HG03045 (cell line): ENCODE results near the gene SUV39H1.
"Not testable (repeated sequence)": the region's sequence is repeated elsewhere in the genome, so short reads cannot be mapped to it uniquely, and the experiment has no call there.

Source experiments
- ATAC-seq: cut with Tn5 transposase; IDR thresholded peaks from one replicate; pipeline ENCODE4 v1.9.1; 2021; ENCODE audit warnings: mild to moderate bottlenecking, moderate library complexity; ENCODE audit not compliant: unreplicated experiment

The SUV39H1 gene

DNA sequence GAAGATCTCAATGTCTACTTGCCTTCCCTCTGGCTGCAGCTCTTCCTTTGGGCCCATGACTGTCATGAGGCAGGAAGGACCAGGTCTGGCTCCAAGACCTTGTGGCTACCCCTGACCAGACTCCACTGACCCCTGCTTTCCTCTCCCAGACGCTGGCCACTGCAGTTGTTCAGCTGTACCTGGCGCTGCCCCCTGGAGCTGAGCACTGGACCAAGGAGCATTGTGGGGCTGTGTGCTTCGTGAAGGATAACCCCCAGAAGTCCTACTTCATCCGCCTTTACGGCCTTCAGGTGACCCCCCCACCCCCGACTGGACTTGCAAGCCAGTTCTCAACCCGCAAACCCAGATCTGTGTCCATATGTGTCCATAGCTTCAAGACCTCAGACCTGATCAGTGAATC lies 12.4 kb upstream of the SUV39H1 start:
- ATAC-seq: no peak

DNA sequence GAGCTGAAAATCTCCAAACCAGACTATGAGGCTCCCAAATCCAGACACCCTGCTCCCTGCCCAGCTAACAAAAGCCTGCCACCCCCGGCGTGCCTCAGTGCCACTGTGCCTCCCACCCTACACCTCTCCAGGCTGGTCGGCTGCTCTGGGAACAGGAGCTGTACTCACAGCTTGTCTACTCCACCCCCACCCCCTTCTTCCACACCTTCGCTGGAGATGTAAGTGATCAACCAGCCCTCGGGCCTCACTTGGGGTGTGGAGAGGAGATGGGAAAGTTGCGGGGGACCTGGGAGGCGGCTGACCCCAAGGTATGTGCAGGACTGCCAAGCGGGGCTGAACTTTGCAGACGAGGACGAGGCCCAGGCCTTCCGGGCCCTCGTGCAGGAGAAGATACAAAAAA lies 11.1 kb upstream of the SUV39H1 start:
- ATAC-seq: no peak

DNA sequence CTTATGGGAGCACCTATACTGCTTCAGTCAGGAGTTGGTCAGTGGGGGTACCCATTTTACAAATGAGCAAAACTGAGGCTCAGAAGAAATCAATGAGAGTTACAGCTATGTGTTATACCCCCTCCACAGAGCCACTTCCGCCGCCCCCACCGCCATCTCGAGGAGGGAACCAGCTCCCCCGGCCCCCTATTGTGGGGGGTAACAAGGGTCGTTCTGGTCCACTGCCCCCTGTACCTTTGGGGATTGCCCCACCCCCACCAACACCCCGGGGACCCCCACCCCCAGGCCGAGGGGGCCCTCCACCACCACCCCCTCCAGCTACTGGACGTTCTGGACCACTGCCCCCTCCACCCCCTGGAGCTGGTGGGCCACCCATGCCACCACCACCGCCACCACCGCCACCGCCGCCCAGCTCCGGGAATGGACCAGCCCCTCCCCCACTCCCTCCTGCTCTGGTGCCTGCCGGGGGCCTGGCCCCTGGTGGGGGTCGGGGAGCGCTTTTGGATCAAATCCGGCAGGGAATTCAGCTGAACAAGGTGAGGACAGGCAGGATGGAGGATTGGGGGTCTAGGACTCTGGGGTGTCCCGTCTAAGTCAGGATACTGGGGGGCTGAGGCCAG lies 7.9 kb upstream of the SUV39H1 start:
- ATAC-seq: no peak

DNA sequence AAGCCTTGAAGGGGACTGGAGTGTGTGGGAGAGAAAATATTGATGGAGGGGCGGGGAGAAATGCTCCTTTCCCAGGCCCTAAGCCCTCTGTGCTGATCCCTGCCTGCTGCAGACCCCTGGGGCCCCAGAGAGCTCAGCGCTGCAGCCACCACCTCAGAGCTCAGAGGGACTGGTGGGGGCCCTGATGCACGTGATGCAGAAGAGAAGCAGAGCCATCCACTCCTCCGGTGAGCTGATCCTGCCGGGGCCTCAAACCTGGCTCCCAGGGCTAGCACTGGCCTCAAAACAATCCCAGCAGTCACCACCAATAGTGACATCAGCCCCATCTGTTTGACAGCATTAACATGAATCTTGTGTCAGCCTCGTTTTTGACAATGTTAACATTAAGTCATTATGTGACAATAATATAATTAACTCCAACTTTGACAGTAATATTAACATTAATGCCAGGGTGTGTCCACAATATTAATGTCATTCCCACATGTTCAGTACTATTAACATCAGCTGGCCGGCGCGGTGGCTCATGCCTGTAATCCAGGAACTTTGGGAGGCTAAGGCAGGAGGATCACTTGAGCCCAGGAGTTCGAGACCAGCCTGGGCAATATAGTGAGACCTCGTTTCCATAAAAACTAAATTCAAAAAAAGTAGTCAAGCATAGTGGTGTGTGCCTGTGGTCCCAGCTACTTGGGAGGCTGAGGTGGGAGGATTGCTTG lies 7.2 kb upstream of the SUV39H1 start:
- ATAC-seq: no peak

DNA sequence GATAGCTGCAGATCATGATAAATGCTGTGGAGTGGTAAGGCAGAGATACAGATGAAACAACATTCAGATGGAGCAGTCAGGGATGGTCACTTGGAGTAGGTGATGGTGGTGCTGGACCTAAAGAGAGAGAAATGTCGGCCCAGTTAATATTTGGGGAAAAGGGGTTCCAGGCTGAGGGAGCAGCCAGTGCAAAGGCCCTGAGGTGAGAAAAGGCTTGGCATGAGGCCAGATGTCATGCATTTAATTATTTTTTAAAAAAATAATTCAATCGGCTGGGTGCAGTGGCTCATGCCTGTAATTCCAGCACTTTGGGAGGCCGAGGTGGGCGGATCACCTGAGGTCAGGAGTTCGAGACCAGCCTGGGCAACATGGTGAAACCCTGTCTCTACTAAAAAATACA lies 4.8 kb upstream of the SUV39H1 start:
- ATAC-seq: not testable (repeated sequence)

DNA sequence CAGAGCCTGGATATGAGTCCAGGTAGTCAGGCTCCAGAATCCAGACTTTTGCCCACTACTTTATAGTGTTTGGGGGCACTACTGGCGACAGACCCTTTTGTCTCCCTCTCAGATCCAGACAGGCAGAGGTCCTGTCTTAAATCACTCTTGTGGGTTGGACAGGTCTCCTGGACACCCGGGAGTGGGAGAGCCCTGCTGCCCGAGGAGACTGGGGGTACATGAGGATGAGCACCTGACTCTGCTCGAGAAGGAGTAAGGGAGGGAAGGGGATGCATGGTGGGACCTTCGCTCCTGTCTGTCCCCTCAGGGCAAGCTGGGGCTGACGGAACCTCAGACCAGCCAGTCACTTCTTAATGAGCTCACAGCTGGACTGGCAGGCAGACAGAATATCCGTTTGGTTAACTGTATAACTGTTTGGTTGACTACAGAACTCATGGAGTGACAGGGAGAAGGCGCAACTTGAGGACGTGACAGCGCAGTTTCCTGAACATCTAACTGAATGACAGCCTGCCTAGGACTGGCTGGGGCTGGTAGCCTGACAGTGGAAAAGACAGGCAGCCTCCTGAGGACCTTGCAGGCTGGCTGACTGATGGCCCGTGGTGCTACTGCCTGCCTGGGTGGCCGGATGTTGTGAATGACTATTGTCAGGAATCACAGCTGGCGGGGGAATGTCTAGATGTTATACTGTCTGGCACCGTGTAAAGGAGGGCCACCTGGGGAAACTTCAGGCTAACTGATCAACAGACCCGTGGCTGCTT lies 1.6 kb upstream of the SUV39H1 start:
- no peak for ATAC-seq

DNA sequence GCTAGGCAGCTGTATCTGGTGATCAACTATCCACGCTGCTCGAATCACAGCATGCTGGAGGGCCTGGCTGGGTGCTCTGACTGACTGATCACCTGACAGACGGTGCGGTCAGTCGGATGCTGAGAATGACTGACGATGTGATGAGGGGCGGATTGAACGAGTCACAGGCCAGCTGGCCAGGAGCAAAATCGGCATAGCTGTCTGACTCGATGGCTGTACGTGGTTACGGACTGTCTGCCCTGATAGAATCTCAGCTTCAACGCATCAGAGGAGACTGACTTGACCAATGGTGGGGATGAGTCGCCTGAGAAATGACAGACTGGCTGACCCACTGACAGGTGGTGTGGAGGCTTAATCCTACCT lies 1.0 kb upstream of the SUV39H1 start:
- no peak for ATAC-seq

DNA sequence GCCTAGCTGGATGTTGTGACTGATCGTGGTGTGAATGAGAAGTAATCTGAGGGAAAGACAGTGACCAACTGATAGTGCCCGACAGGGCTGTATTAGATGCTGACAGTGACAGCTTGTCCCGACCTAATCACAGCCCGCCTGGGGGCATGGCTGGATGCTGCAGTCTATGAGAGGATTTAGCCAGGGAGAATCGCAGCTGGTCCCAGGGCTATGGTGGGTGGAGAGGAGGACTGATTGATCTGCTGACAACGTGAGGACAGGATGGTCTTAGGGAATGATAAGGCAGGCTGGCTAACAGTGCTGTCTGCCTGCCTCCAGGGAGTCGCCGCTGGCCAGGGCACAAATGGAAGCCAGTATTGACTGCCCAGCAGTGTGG lies 621 bp upstream of the SUV39H1 start:
- ATAC-seq: peak; percentile 7

DNA sequence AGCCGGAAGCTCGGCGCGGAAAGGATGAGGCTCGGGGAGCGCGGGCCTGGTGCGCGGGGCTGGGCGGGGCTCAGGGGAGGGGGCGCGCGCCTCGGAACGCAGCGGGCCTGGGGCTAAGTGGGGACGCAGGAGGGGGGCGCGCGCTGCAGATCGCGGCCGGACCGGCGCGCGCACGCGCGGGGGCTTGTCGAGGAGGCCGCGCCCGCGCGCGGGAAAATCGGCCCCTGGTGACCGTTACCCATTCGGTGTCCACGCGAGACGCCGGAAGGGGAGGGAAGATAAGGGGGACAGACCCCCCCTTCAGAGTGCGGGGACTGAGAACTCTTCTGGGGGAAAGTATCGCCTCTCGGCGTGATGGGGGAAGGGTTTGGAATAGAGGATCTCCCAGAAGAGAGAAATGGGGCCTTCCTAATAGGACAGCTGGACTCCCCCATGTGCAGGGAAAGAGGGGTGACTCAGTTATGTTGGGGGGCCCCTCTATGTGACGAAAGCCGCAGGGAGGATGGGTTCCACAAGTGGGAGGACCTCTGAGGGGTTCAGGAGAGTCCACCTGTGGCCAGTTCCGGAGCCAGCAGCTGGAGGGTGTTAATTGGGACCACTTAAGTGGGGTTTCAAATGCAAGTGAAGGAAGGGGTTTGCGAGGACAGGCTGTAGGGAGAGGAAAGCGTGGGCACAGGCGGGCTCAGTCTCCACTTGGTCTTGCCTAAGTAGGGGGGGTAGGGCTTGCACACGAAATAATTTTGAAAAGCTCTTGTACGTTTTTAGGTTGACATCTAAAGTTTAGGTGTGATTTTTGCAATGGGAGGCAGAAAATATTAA lies 584 bp downstream of the SUV39H1 start:
- ATAC-seq: peak; percentile 27

DNA sequence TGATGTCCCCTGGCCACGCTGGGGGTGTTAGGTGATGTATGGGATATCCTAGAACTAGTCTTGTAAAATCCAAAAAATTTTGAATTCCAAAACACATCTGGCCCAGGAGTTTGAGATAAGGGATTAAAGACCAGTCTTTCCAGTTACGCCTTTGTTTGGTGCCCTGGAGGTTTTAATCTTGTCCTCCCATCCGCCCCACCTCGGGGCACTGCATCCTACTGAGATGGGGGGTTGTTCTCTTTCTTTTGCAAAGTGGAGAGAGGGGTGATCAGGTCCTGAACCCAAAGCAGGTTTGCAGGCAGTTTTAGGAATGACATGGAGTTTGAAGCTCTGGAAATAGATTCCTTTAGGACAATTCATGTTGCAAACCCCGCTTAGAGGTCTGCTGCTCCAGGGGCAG lies 1.8 kb downstream of the SUV39H1 start:
- ATAC-seq: no peak

DNA sequence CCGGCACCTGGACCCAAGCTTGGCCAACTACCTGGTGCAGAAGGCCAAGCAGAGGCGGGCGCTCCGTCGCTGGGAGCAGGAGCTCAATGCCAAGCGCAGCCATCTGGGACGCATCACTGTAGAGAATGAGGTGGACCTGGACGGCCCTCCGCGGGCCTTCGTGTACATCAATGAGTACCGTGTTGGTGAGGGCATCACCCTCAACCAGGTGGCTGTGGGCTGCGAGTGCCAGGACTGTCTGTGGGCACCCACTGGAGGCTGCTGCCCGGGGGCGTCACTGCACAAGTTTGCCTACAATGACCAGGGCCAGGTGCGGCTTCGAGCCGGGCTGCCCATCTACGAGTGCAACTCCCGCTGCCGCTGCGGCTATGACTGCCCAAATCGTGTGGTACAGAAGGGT lies 3.7 kb downstream of the SUV39H1 start:
- no peak for ATAC-seq

DNA sequence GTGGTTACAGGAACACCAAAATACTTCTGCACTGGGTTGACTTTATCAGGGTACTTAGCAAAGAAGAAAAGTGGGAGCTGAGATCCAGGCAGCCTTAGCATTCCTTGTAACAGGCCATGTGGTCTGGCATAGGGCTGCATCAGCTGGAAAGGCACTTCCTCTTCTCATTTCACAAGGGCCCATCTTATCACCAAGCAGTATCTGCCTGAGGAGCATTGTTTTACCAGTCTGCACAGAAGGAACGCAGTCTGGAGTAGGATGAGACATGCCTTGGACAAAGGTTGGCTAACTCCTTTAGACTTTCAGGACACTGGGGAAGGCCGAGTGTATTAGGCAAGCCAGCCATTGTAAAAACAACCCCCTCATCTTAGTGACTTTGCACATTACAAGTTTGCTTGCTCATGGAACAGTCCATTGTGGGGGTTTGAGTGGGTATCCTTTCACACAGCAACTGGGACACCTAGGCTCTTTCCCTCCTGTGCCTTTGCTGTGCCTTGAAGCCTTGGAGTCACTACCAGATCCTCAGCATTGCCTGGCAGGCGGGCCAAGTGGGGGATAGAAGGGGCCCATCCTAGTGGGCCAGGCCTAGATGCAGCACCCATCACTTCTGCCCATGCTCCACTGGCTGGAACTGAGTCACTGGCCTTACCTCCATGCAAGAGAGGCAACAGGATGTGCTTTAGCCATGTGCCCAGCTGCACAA lies 4.6 kb downstream of the SUV39H1 start:
- no peak for ATAC-seq

DNA sequence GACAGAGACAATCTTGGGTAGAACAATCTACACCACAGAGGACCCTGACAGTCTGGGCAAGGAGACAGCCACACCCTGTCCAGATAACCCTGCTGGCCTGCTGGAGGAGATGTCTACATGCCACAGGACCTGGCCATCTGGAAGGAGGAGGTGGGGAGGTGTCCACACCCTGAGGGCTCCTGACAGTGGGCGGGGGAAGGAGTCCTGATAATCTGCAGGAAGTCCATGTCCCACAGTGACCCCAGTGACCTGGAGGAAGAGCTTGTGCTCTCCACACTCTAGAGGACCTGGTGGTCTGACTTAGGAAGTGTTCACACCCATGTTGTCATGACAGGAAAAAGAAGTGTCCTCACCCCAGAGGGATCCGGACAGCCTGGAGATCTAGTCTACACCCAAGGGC lies 5.5 kb downstream of the SUV39H1 start:
- no peak for ATAC-seq

DNA sequence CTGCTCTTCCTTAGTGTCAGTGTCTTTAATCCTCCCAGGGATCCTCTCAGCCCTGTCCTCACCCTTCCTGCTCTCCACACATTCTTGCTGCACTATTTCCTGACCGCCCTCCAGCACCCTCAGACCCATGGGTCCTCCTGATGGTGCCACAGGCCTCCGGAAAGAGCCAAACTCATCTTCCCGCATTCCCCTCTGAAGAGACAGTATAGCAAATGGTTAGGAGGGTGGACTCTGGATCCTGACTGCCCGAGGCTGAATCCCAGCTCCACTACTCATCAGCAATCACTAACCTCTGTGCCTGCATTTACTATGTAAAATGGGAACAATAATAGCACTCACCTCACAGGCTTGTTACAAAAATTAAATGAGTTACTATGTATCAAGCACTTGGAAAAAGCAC lies 6.2 kb downstream of the SUV39H1 start:
- ATAC-seq: no peak

DNA sequence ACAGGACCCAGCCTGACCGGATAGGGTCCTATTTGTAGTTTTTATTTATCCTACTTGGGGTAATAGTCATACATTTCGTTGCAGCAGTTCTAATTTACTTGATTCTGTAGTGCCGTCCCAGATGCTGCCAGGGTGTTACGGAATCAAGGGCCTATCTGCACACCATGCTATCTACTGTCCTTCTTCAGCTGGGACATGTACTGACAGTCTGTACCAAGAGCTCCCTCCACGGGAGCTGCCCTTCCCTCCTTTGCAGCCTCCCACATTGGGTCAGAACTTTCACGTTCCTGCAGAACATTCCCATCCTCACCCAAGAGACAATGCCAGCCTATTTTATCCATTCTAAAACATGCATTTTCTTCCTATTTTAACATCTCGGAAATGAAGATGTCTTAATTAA lies 6.7 kb downstream of the SUV39H1 start:
- no peak for ATAC-seq

DNA sequence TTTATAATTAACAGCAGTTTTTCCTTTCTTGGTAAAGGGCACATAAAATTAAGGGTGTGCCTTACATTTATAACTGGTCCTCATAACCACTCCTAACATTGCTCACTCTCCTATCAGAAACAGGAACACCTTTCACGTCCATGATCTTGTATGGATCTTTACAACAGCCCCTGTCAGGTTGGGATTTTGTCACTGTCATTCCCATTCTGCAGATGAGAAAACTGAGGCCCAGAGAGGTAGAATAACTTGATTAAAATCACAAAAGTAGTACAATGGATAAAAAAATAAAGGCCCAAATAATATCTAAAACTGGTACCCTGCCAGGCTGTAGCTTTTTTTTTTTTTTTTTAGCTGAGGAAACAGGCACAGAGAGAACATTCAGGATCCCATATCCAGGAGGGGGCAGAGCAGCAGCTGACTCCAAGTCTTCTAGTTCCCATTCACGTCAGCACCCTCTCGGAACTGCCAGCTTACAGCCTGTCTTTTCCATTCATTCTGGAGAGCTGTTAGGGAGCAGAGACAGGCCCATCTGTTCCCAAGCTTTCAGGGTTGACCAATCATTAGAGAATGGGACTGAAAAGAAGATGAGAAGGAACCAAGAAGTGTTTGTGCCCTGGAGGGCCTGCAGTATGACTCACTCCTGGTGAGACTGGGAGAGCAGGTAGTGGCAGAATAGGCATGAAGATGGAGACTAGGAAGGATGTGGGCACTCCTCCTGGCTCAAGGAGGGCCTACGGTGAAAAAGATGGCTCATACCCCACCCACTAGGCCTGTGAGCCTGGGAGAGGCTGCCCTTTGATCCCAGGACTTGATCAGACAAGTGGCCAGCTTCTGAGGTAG lies 7.3 kb downstream of the SUV39H1 start:
- no peak for ATAC-seq

DNA sequence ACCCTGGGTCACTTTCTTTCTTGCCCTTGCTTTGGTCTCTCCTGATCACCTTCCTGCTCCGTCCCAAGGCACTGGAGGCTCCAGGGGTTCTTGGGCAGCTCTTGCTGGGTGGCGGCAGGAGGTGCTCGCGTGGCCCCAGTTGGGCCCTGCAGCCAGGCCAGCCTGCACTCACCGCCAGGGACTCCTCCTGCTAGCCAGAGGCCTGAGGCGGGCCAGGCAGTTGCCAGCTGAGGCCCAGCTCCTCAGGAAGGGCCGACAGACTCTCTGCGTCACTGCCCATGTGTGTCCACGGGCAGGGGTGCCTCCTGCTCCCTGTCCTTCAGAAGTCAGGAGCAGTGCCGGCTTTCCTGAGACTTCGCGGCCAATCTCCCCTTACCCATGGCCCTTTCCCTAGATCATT lies 9.3 kb downstream of the SUV39H1 start:
- ATAC-seq: no peak

DNA sequence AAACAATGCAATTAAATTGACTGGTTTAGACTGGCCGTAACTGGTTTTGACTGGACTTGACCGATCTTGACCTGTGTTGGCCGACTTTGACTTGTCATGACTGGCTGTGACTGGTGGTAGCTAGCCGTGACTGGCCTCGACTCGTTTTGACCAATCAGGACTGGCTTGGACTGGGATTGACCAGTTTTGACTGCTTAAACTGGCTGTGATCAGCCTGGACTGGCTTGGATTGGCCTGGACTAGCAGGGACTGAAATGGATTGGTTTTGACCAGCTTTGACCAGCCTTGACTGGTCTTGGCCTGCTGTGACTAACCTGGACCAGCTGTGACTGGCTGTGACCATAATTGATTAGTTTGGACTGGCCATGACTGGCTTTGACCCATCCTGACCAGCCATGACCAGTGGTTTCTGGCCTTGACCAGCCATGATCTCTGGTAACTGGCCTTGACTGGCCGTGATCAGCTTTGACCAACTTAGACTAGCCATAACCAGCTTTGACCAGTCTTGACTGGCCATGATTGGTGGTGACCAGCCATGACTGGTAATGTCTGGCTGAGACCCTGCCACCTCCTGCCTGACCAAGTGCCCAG lies 13.1 kb downstream of the SUV39H1 start:
- ATAC-seq: no peak

DNA sequence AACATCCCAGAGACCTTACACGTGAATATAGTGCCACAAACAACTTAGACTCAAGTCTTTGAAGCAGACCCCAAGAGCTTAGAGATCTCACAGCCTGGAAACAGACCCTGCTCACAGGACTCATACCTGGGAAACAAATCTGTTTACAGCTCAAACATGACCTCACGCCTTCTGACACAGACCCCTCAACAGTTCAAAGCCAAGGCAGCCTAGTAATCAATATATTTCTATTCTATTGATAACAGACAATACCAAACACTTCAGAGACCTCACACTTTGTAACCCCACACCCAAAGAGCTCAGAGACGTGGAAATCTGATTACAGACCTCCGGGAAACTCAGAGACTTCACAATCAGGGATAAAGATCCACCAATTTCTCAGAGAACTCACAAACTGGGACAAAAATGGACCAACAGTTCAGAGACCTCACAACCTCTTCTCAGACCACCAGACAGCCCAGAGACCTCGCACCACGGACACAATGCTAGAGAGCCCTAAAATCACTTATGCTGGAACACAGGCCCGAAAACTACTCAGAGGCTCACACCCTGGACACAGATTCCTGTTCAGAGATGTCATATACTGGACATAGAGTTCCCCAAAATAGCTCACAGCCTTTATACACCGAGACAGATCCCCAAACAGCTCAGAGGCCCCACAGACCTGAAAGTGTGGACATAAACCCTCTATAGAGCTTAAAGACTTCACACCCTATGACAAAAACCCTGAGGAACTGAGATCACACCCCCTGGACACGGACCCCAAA lies 14.8 kb downstream of the SUV39H1 start:
- no peak for ATAC-seq
